OCI-LY7 (cell line): ENCODE results near the gene SPTSSA. TPM values are rescaled to one million over a fixed set of nuclear protein-coding genes. Genes with fewer than 3 reads are reported as not detected.

Experiments used
- BruUV-seq: library from RNA; stranded (reverse); fragments of 400-500 nt; replicated peaks from 2 replicates; lab custom pipeline; 2021; lab: Mats Ljungman, UMichigan
- CTCF ChIA-PET: fragments of 300-600 bp; sonication (Branson Sonifier 250); formaldehyde crosslinking; loops from one replicate; lab custom pipeline; 2022; ENCODE audit warnings: antibody characterized with exemption; ENCODE audit not compliant: unreplicated experiment; lab: Charles Lee
- POLR2A ChIA-PET: fragments of 300-600 bp; sonication (Branson Sonifier 250); formaldehyde crosslinking; loops from one replicate; lab custom pipeline; 2022; ENCODE audit warnings: antibody characterized with exemption; lab: Charles Lee
- DNase-seq: peaks from one replicate; pipeline ENCODE4 v3.0.0-alpha.2; 2015; ENCODE audit warnings: low spot score
- H2AFZ ChIP-seq: fragments of 200-600 bp; sonication (generic), shearing (Covaris generic); 2 replicates; pipeline ENCODE4 v1.6.1; 2014; ENCODE audit warnings: mild to moderate bottlenecking, antibody characterized with exemption, low read length, moderate library complexity
- H3K27ac ChIP-seq: fragments of 200-600 bp; sonication (generic); 2 replicates; pipeline ENCODE4 v1.5.1; 2014; ENCODE audit warnings: mixed run types, low read depth, mild to moderate bottlenecking, moderate library complexity, low read length, inconsistent platforms; ENCODE audit not compliant: poor library complexity, severe bottlenecking
- H3K36me3 ChIP-seq: fragments of 200-600 bp; sonication (generic); 2 replicates; pipeline ENCODE4 v1.6.1; 2014; ENCODE audit warnings: mild to moderate bottlenecking, antibody characterized with exemption, low read length, moderate library complexity, mixed read lengths; ENCODE audit not compliant: insufficient read depth
- H3K4me1 ChIP-seq: fragments of 200-600 bp; sonication (generic); 2 replicates; pipeline ENCODE4 v1.5.1; 2014; ENCODE audit warnings: mild to moderate bottlenecking, low read length; ENCODE audit not compliant: insufficient read depth, poor library complexity, severe bottlenecking
- H3K4me2 ChIP-seq: fragments of 200-600 bp; sonication (generic); 2 replicates; pipeline ENCODE4 v1.6.1; 2014; ENCODE audit warnings: mild to moderate bottlenecking, low read length
- H3K4me3 ChIP-seq: fragments of 200-600 bp; sonication (generic); 2 replicates; pipeline ENCODE4 v1.5.1; 2014; ENCODE audit warnings: mild to moderate bottlenecking, low read depth, low read length; ENCODE audit not compliant: poor library complexity, severe bottlenecking
- H3K79me2 ChIP-seq: fragments of 200-600 bp; sonication (generic); 2 replicates; pipeline ENCODE4 v1.6.1; 2016; ENCODE audit warnings: low read depth, mild to moderate bottlenecking, low read length, moderate library complexity, mixed read lengths; ENCODE audit not compliant: insufficient read depth
- H3K9me2 ChIP-seq: fragments of 200-600 bp; sonication (generic); 2 replicates; pipeline ENCODE4 v1.6.1; 2016; ENCODE audit warnings: mild to moderate bottlenecking, low read length, mixed read lengths; ENCODE audit not compliant: insufficient read depth
- H3K9me3 ChIP-seq: fragments of 200-600 bp; sonication (generic); 2 replicates; pipeline ENCODE4 v1.6.1; 2014; ENCODE audit warnings: mild to moderate bottlenecking, mixed run types, low read length, mixed read lengths
- H4K20me1 ChIP-seq: fragments of 200-600 bp; sonication (generic); 2 replicates; pipeline ENCODE4 v1.6.1; 2014; ENCODE audit warnings: mild to moderate bottlenecking, antibody characterized with exemption, low read length, moderate library complexity, mixed read lengths; ENCODE audit not compliant: insufficient read depth
- CTCF ChIP-seq: fragments of 200-600 bp; sonication (generic); conservative IDR thresholded peaks from 2 replicates; pipeline ENCODE4 v1.5.1; 2014; ENCODE audit warnings: mild to moderate bottlenecking, antibody characterized with exemption, low read length, moderate library complexity, mixed read lengths
- EZH2phosphoT487 ChIP-seq: fragments of 200-600 bp; sonication (generic); IDR thresholded peaks from 2 replicates; pipeline ENCODE4 v1.6.1; 2018; ENCODE audit warnings: low read depth, borderline replicate concordance, mild to moderate bottlenecking, mixed run types, antibody characterized with exemption, low read length, moderate library complexity, mixed read lengths
- intact Hi-C: fragments of 100-400 bp; cut with micrococcal nuclease; formaldehyde crosslinking; loops from one replicate; pipeline ENCODE4 v1.10.0; 2022; ENCODE audit not compliant: unreplicated experiment
- total RNA-seq, 2 experiments: library from RNA; depleted of rRNA in 1 of 2; stranded (reverse); fragments of >200 nt in 1 of 2; shearing (Covaris generic) in 1 of 2; gene quantifications; 2 replicates each; pipeline ENCODE4 v1.2.3, GENCODE V29; 2014 to 2022

Gene SPTSSA
- total RNA-seq, 2 experiments from 2014 or later: 8.7 to 19.0 TPM

- Histone ChIP-seq H2AFZ (no peak overlapping the region), H3K9me2 (no peaks in the 10 kb centered on the region), H3K27ac (no peak overlapping the region), H3K9me3 (no peaks in the 10 kb centered on the region), H3K36me3 (peaks cover 67% of the 10 kb centered on the region), H3K4me2 (no peak overlapping the region), H3K4me1 (peaks cover 5% of the 10 kb centered on the region), H4K20me1 (no peaks in the 10 kb centered on the region), H3K79me2 (peaks cover 21% of the 10 kb centered on the region), H3K4me3 (no peak overlapping the region)
- BruUV-seq: no TSS peak
- intact Hi-C loops: no loop called here
- TF ChIP-seq CTCF (no peak), EZH2phosphoT487 (no peak)
- ChIA-PET POLR2A (interaction anchor here (1.0 kb wide), 1 partner anchor 14 kb away, joined by 3 read pairs; no protein-coding TSS in a partner anchor), CTCF (no interaction called here)
- DNase-seq: no peak
These were observed 12.1 kb downstream of the SPTSSA start for GRCh38 chr14:34449819-34450541.

- no peak for TF ChIP-seq EZH2phosphoT487
- TF ChIP-seq CTCF: peak; percentile 42
- intact Hi-C loops: no loop called here
- CTCF ChIA-PET: no interaction called here
These were observed 22.9 kb downstream of the SPTSSA start for GRCh38 chr14:34439090-34439489.

GRCh38 chr14:34438438-34438837, 23.6 kb downstream of the SPTSSA start:
- Histone ChIP-seq H3K27ac (no peak overlapping the region), H3K4me1 (peaks cover 18% of the 10 kb centered on the region), H3K9me2 (no peaks in the 10 kb centered on the region), H3K4me2 (no peak overlapping the region), H3K36me3 (peaks cover 9% of the 10 kb centered on the region), H4K20me1 (no peaks in the 10 kb centered on the region), H3K9me3 (no peaks in the 10 kb centered on the region), H3K79me2 (no peaks in the 10 kb centered on the region), H2AFZ (no peak overlapping the region), H3K4me3 (no peak overlapping the region)
- DNase-seq: no peak
- CTCF ChIA-PET: no interaction called here
- TF ChIP-seq CTCF: no peak
- no peak for TF ChIP-seq EZH2phosphoT487
- no TSS peak for BruUV-seq
- POLR2A ChIA-PET: interaction anchor here (1.5 kb wide), 1 partner anchor 16 kb away, joined by 4 read pairs; no protein-coding TSS in a partner anchor
- intact Hi-C loops: no loop called here

More at GRCh38 chr14:34439090-34439489, 22.9 kb downstream of the SPTSSA start:
- Histone ChIP-seq H3K9me2 (no peaks in the 10 kb centered on the region), H3K4me2 (no peak overlapping the region), H3K79me2 (no peaks in the 10 kb centered on the region), H3K9me3 (0 out of 2 replicates have a peak, but pooled peaks cover under 1% of the 10 kb centered on the region), H3K36me3 (peaks cover 14% of the 10 kb centered on the region), H3K4me3 (no peak overlapping the region), H2AFZ (no peak overlapping the region), H3K4me1 (peaks cover 18% of the 10 kb centered on the region), H4K20me1 (no peaks in the 10 kb centered on the region), H3K27ac (no peak overlapping the region)
- DNase-seq: no peak
- BruUV-seq: no TSS peak
- POLR2A ChIA-PET: no interaction called here
